Right atrium auricular region (tissue), 2 donors: Measurements from ENCODE around the gene IL17REL. TPM values are rescaled to one million over a fixed set of nuclear protein-coding genes. Genes with fewer than 3 reads are reported as not detected.

Source experiments
- DNase-seq: peaks from one replicate; pipeline ENCODE4 v3.0.0-alpha.2; 2019; ENCODE audit warnings: low spot score
- H3K27ac ChIP-seq, 2 donors: fragments of 200-600 bp; sonication (generic); 1 replicate in 1 of 2; 2 replicates in 1 of 2; pipeline ENCODE4 v1.5.1; 2016 to 2019
- H3K27me3 ChIP-seq, 2 donors: fragments of 200-600 bp; sonication (generic); one replicate each; pipeline versions ENCODE4 v1.5.1 to v1.6.0; 2017 to 2019
- H3K36me3 ChIP-seq: fragments of 200-600 bp; sonication (generic); one replicate; pipeline ENCODE4 v1.5.1; 2016
- H3K4me1 ChIP-seq, 2 donors: fragments of 200-600 bp; sonication (generic); one replicate each; pipeline versions ENCODE4 v1.5.1 to v1.6.0; 2017 to 2019
- H3K4me3 ChIP-seq, 2 donors: fragments of 200-600 bp; sonication (generic); 1 replicate in 1 of 2; 2 replicates in 1 of 2; pipeline ENCODE4 v1.5.1; 2017 to 2019; ENCODE audit warnings: mild to moderate bottlenecking in 1 of 2, moderate library complexity in 1 of 2
- H3K9me3 ChIP-seq, 2 donors: fragments of 200-600 bp; sonication (generic); one replicate each; pipeline ENCODE4 v1.5.1; 2019
- CTCF ChIP-seq, 2 donors: fragments of 200-600 bp; sonication (generic); IDR thresholded peaks; one replicate each; pipeline ENCODE4 v1.5.1; 2019; ENCODE audit warnings: antibody characterized with exemption in 2 of 2
- total RNA-seq, 2 donors: library from RNA; depleted of rRNA; stranded (reverse); fragments of >200 nt; gene quantifications; one replicate each; pipeline ENCODE4 v1.1.0, GENCODE V29; 2016

The IL17REL gene
- not detected for total RNA-seq

GRCh38 chr22:50012211-50013181, at the start of gene IL17REL:
IL17REL (minus strand) TSS chr22:50012765; CDS start chr22:50012646, 119 bp downstream.
- TF ChIP-seq CTCF (IDR thresholded peaks at IDR 0.05) = peak in 1 of 2 donors; percentile 26
- no peaks in the 10 kb centered on the region for H3K9me3 ChIP-seq
- DNase-seq = no peak
- peaks cover 0 to 19% of the 10 kb centered on the region in 2 donors for H3K4me1 ChIP-seq
- no peak within 1 kb of the TSS for H3K27ac ChIP-seq
- H3K27me3 ChIP-seq = peaks cover 7 to 44% of the 10 kb centered on the region in 2 donors
- H3K4me3 ChIP-seq = no peak within 1 kb of the TSS
- no peaks in the 10 kb centered on the region for H3K36me3 ChIP-seq

- TF ChIP-seq CTCF (IDR thresholded peaks at IDR 0.05) = no peak
- Histone ChIP-seq H3K4me1 (peaks cover 0 to 15% of the 10 kb centered on the region in 2 donors), H3K27ac (no peak overlapping the region), H3K4me3 (no peak overlapping the region), H3K36me3 (no peaks in the 10 kb centered on the region), H3K9me3 (no peaks in the 10 kb centered on the region), H3K27me3 (peaks cover 10 to 13% of the 10 kb centered on the region in 2 donors)
- no peak for DNase-seq
Observed at GRCh38 chr22:50061824-50062355, 49.3 kb upstream of the IL17REL start.

GRCh38 chr22:50061141-50061823, 48.7 kb upstream of the IL17REL start:
- H3K9me3 ChIP-seq = no peaks in the 10 kb centered on the region
- no peaks in the 10 kb centered on the region for H3K36me3 ChIP-seq
- TF ChIP-seq CTCF (IDR thresholded peaks at IDR 0.05) = no peak
- H3K4me1 ChIP-seq = peaks cover 0 to 15% of the 10 kb centered on the region in 2 donors
- no peak overlapping the region for H3K27ac ChIP-seq
- no peak overlapping the region for H3K4me3 ChIP-seq
- DNase-seq = no peak
- peaks cover 10 to 13% of the 10 kb centered on the region in 2 donors for H3K27me3 ChIP-seq

DNA sequence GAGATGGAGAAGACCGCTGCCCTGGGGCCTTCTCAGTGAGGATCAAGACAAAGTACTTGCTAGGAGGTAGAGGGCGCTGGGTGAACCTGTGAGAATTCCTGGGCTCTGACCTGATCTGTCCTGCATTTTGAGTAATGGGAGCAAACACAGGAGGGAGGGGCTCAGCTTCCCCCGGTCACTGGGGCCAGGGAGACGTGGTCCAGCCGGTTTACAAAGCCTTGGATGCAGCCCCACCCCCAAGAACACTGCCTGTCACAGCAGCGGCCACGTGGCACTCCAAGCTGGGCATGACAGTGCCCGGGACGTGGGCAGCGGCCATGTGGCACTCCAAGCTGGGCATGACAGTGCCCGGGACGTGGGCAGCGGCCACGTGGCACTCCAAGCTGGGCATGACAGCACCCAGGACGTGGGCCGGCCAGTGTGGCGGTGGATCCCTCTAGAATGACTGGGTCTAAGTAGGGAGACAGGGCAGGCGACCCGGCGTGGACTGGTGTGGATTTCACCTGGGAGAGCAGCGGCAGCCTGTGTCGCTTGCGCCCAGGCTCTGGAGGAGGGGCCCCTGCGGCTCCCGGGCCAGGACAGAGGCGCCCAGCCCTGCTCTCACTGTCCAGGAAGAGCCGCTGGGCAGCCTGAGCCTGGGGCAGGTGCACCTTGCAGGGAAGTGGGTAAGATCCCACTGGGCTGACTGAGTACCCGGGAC, 48.0 kb upstream of the IL17REL start:
- Histone ChIP-seq H3K4me3 (no peak overlapping the region), H3K36me3 (no peaks in the 10 kb centered on the region), H3K4me1 (peaks cover 0 to 15% of the 10 kb centered on the region in 2 donors), H3K27ac (no peak overlapping the region), H3K9me3 (no peaks in the 10 kb centered on the region), H3K27me3 (peaks cover 10 to 13% of the 10 kb centered on the region in 2 donors)
- TF ChIP-seq CTCF (IDR thresholded peaks at IDR 0.05) = no peak
- no peak for DNase-seq

- Histone ChIP-seq H3K4me3 (no peak overlapping the region), H3K4me1 (peaks cover 0 to 15% of the 10 kb centered on the region in 2 donors), H3K27me3 (peaks cover 10 to 13% of the 10 kb centered on the region in 2 donors), H3K36me3 (no peaks in the 10 kb centered on the region), H3K27ac (no peak overlapping the region), H3K9me3 (no peaks in the 10 kb centered on the region)
- no peak for DNase-seq
- no peak for TF ChIP-seq CTCF (IDR thresholded peaks at IDR 0.05)
Observed at GRCh38 chr22:50059881-50060262, 47.3 kb upstream of the IL17REL start.
